ENCODE measurements around the gene PLEKHO2.
"Not testable (repeated sequence)": the region's sequence is repeated elsewhere in the genome, so short reads cannot be mapped to it uniquely, and the experiment has no call there.

Gene PLEKHO2, protein sequence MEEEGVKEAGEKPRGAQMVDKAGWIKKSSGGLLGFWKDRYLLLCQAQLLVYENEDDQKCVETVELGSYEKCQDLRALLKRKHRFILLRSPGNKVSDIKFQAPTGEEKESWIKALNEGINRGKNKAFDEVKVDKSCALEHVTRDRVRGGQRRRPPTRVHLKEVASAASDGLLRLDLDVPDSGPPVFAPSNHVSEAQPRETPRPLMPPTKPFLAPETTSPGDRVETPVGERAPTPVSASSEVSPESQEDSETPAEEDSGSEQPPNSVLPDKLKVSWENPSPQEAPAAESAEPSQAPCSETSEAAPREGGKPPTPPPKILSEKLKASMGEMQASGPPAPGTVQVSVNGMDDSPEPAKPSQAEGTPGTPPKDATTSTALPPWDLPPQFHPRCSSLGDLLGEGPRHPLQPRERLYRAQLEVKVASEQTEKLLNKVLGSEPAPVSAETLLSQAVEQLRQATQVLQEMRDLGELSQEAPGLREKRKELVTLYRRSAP

DNA sequence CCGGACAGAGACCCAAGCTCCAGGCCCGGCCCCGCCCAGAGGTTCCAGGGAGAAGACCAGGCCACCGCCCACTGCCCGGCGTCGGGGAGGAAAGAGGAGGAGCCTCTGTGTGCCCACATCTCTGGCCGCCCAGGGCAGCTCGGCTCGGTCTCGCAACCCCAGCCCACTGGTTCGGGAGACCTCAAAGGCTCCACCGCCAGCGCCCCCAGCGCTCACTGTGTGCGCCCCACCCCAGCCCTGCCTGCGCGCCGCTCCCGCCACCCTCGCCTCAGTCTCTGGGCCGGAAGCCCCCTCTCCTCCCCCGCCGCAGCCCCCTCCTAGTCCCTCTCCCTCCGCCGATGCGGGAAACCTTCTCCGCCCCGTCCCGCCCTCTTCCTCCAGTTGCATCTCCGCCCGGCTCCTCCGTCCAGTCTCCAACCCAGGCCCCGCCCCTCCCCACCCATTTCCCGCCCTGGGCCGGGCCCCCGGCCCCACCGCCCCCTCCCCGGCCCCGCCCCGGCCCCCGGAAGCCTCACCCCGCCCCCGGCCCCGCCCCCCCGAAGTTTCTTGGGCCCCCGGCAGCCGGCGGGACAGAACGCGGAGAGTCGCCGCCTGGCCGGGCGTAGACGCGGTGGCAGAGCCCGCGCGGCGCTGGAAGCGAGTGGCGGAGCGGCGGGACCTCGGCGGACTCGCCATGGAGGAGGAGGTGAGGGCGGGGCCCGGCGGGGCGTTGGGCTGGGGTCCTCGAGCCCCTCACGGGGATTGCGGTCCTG, at the start of gene PLEKHO2:
TSS of gene PLEKHO2 (plus strand) at position 572 of the 752 bp plus-strand sequence. CDS start at position 674, 102 bp downstream.
- H3K27me3 ChIP-seq (ENCODE audit: control insufficient read depth, insufficient read depth, low read length), result no peaks in the 10 kb centered on the region
- H3K36me3 ChIP-seq (ENCODE audit: control insufficient read depth, insufficient read depth, low read length), result peaks cover 3% of the 10 kb centered on the region
- H3K9ac ChIP-seq (ENCODE audit: low read depth, low read length), result peak within 1 kb of the TSS; percentile 87
- H3K4me1 ChIP-seq (ENCODE audit: control insufficient read depth, insufficient read depth, low read length), result peaks cover 21% of the 10 kb centered on the region
- no peaks in the 10 kb centered on the region for H3K9me3 ChIP-seq (ENCODE audit: control insufficient read depth, insufficient read depth, low read length)
- peak within 1 kb of the TSS; percentile 95 for H3K4me3 ChIP-seq (ENCODE audit: low read depth, low read length)

DNA sequence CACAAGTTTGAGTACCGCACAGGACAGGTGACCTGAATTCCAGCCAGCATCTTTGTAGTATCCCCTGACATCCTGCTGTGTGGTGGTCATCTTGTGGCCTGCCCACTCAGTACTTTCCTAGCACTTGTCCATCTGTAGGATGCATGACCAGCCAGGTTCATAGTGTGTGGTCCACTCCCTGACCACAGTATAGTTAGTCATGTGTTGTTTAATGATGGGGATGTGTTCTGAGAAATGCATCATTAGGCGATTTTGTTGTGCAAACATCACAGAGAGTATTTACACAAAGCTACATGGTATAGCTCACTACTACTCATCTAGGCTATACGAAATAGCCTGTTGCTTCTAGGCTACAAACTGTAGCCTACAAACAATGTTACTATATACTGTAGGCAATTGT, 49.4 kb upstream of the PLEKHO2 start:
- no peaks in the 10 kb centered on the region for H3K9me3 ChIP-seq (ENCODE audit: control insufficient read depth, insufficient read depth, low read length)
- H3K27me3 ChIP-seq (ENCODE audit: control insufficient read depth, insufficient read depth, low read length), result no peaks in the 10 kb centered on the region

DNA sequence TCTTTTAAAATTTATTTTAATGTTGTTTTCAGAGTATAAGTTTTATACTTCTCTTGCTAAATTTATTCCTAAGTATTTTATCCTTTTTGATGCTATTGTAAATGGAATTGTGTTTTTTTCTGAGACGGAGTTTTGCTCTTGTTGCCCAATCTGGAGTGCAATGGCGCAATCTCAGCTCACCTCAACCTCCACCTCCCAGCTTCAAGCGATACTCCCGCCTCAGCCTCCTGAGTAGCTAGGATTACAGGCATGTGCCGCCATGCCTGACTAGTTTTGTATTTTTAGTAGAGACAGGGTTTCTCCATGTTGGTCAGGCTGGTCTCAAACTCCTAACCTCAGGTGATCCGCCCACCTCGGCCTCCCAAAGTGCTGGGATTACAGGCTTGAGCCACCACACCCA, 46.4 kb upstream of the PLEKHO2 start:
- not testable (repeated sequence) for H3K4me1 ChIP-seq (ENCODE audit: control insufficient read depth, insufficient read depth, low read length); H3K27me3 ChIP-seq (ENCODE audit: control insufficient read depth, insufficient read depth, low read length); H3K9me3 ChIP-seq (ENCODE audit: control insufficient read depth, insufficient read depth, low read length); H3K4me3 ChIP-seq (ENCODE audit: low read depth, low read length); H3K9ac ChIP-seq (ENCODE audit: low read depth, low read length); H3K36me3 ChIP-seq (ENCODE audit: control insufficient read depth, insufficient read depth, low read length)

More for the DNA sequence above, 49.4 kb upstream of the PLEKHO2 start:
- no peaks in the 10 kb centered on the region for H3K36me3 ChIP-seq (ENCODE audit: control insufficient read depth, insufficient read depth, low read length)
- H3K4me1 ChIP-seq (ENCODE audit: control insufficient read depth, insufficient read depth, low read length), result no peaks in the 10 kb centered on the region
- H3K9ac ChIP-seq (ENCODE audit: low read depth, low read length), result no peak overlapping the region
- H3K4me3 ChIP-seq (ENCODE audit: low read depth, low read length), result no peak overlapping the region

DNA sequence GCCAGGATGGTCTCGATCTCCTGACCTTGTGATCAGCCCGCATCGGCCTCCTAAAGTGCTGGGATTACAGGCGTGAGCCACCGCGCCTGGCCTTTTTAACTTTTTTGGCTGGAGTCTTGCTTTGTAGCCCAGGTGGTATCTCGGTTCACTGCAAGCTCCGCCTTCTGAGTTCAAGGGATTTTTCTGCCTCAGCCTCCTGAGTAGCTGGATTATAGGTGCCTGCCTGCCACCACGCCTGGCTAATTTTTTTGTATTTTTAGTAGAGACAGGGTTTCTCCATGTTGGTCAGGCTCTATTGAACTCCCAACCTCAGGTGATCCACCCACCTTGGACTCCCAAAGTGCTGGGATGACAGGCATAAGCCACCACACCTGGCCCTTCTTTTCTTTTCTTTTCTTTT, 45.8 kb upstream of the PLEKHO2 start:
- not testable (repeated sequence) for H3K9me3 ChIP-seq (ENCODE audit: control insufficient read depth, insufficient read depth, low read length); H3K27me3 ChIP-seq (ENCODE audit: control insufficient read depth, insufficient read depth, low read length); H3K4me3 ChIP-seq (ENCODE audit: low read depth, low read length); H3K4me1 ChIP-seq (ENCODE audit: control insufficient read depth, insufficient read depth, low read length); H3K9ac ChIP-seq (ENCODE audit: low read depth, low read length); H3K36me3 ChIP-seq (ENCODE audit: control insufficient read depth, insufficient read depth, low read length)

DNA sequence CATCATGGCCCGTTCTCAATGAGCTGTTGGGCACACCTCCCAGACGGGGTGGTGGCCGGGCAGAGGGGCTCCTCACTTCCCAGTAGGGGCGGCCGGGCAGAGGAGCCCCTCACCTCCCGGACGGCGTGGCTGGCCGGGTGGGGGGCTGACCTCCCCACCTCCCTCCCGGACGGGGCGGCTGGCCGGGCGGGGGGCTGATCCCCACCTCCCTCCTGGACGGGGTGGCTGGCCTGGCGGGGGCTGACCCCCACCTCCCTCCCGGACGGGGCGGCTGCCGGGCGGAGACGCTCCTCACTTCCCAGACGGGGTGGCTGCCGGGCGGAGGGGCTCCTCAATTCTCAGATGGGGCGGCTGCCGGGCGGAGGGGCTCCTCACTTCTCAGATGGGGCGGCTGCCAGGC, 42.8 kb upstream of the PLEKHO2 start:
- not testable (repeated sequence) for H3K36me3 ChIP-seq (ENCODE audit: control insufficient read depth, insufficient read depth, low read length); H3K4me1 ChIP-seq (ENCODE audit: control insufficient read depth, insufficient read depth, low read length); H3K9ac ChIP-seq (ENCODE audit: low read depth, low read length); H3K27me3 ChIP-seq (ENCODE audit: control insufficient read depth, insufficient read depth, low read length); H3K9me3 ChIP-seq (ENCODE audit: control insufficient read depth, insufficient read depth, low read length); H3K4me3 ChIP-seq (ENCODE audit: low read depth, low read length)

DNA sequence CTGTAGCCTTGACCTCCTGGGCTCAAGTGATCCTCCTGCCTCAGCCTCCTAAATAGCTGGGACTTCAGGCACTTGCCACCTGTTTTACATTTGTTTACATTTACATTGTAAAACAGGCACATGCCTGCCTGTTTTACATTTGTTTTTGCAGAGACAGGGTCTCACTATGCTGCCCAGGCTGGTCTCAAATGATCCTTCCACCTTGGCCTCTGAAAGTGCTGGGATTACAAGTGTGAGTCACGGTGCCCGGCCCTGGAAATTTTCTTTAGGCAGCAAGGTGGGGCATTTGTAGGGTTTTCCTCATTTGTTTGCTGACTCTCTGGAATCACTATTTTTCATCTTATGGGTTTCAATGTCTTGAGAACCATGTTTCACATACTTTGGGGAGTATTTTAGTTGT, 41.2 kb upstream of the PLEKHO2 start:
- Histone ChIP-seq H3K9me3 (ENCODE audit: control insufficient read depth, insufficient read depth, low read length) (no peaks in the 10 kb centered on the region), H3K36me3 (ENCODE audit: control insufficient read depth, insufficient read depth, low read length) (no peaks in the 10 kb centered on the region), H3K27me3 (ENCODE audit: control insufficient read depth, insufficient read depth, low read length) (no peaks in the 10 kb centered on the region), H3K4me3 (ENCODE audit: low read depth, low read length) (no peak overlapping the region), H3K9ac (ENCODE audit: low read depth, low read length) (no peak overlapping the region), H3K4me1 (ENCODE audit: control insufficient read depth, insufficient read depth, low read length) (no peaks in the 10 kb centered on the region)

DNA sequence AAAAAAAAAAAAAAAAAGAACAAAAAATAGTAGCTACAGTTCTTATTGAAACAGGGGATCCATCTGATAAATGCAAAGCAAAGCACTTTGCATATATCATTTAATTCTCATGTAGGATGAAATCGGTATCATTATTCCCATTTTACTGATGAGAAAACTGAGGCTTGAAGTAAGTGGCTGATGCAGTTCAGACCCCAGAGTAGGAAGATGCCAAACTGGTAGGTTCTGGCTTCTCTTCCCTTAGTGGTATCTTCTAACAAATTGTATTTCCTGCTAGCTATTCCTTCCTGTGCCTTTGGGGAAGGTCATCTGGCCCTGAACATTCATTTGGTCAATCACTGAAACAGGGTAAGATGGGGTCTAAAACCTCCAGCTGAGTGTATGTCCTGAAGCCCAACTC, 38.2 kb upstream of the PLEKHO2 start:
- Histone ChIP-seq H3K27me3 (ENCODE audit: control insufficient read depth, insufficient read depth, low read length) (no peaks in the 10 kb centered on the region), H3K4me1 (ENCODE audit: control insufficient read depth, insufficient read depth, low read length) (peaks cover 14% of the 10 kb centered on the region), H3K9ac (ENCODE audit: low read depth, low read length) (no peak overlapping the region), H3K4me3 (ENCODE audit: low read depth, low read length) (no peak overlapping the region), H3K36me3 (ENCODE audit: control insufficient read depth, insufficient read depth, low read length) (no peaks in the 10 kb centered on the region), H3K9me3 (ENCODE audit: control insufficient read depth, insufficient read depth, low read length) (no peaks in the 10 kb centered on the region)

DNA sequence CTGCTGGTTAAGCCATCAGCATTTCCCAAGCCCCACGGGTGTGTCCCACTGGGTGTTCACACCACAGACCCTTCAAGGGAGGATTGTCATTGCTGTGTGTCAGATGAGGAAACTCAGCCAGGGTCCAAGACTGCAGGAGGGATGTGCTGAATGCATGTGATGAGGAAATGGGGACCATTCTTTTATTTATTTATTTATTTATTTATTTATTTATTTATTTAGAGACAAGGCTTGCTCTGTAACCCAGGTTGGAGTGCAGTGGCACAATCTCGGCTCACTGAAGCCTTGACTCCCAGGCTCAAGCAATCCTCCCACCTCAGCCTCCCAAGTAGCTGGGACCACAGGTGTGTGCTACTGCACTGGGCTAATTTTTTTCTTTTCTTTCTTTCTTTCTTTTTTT, 37.1 kb upstream of the PLEKHO2 start:
- peaks cover 21% of the 10 kb centered on the region for H3K4me1 ChIP-seq (ENCODE audit: control insufficient read depth, insufficient read depth, low read length)
- no peaks in the 10 kb centered on the region for H3K27me3 ChIP-seq (ENCODE audit: control insufficient read depth, insufficient read depth, low read length)
- H3K9ac ChIP-seq (ENCODE audit: low read depth, low read length), result no peak overlapping the region
- H3K9me3 ChIP-seq (ENCODE audit: control insufficient read depth, insufficient read depth, low read length), result no peaks in the 10 kb centered on the region
- H3K4me3 ChIP-seq (ENCODE audit: low read depth, low read length), result no peak overlapping the region
- no peaks in the 10 kb centered on the region for H3K36me3 ChIP-seq (ENCODE audit: control insufficient read depth, insufficient read depth, low read length)

DNA sequence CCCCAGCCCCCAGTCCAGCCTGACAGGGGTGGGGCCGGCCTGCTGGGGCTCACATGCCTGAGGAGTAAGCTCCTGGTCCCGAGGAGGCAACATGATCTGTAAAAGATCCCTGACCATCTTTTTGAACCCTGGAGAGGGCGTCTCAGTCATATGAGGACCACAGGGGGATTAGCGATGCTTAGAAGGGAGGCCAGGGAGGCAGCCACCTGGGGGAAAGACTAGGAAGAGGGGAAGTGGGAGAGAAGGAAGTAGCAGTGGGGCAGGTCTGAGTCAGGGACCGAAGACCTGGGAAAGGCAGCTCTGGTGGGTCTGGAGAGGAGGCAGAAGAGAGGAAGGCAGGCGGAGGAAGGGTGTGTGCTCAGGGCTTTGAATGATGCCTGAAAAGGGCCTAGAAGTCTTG, 35.2 kb upstream of the PLEKHO2 start:
- peaks cover 37% of the 10 kb centered on the region for H3K4me1 ChIP-seq (ENCODE audit: control insufficient read depth, insufficient read depth, low read length)
- H3K36me3 ChIP-seq (ENCODE audit: control insufficient read depth, insufficient read depth, low read length), result no peaks in the 10 kb centered on the region
- H3K9ac ChIP-seq (ENCODE audit: low read depth, low read length), result peak overlapping the region; percentile 79
- peak overlapping the region; percentile 43 for H3K4me3 ChIP-seq (ENCODE audit: low read depth, low read length)
- H3K27me3 ChIP-seq (ENCODE audit: control insufficient read depth, insufficient read depth, low read length), result no peaks in the 10 kb centered on the region
- H3K9me3 ChIP-seq (ENCODE audit: control insufficient read depth, insufficient read depth, low read length), result no peaks in the 10 kb centered on the region

DNA sequence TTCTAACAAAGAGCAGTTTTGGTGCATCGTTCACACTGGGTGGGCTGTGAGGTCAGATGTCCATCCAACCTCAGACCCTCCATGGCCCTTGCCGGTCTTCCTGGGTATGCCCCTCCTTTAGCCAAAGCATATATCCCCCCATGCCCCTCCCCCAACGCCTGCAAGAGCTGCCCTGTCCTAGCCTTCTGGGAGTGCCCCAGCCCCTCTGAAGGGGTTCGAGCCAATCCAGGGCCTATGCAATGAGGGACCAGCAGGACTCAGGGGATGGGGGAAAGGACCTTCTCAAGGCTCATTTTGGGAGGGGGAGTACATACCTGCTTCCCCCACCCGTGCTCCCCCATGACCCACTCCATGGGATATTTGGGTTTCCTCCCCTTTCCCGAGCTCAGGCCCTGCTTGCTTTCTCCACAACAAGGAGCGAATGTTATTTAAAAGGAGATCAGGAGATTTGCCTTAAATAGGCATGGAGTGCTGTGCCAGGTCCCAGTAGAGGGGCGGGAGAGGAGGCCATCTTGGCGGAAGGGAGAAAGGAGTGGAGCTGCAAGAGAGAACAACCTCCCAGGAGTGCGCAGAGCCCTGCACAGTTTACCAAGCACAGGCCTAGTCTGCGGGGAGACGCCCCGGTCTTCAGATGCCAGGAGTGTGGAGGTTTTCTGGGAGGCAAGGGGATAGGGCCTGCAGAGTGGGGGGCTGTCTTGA, 34.5 kb upstream of the PLEKHO2 start:
- peaks cover 40% of the 10 kb centered on the region for H3K4me1 ChIP-seq (ENCODE audit: control insufficient read depth, insufficient read depth, low read length)
- peak overlapping the region; percentile 79 for H3K9ac ChIP-seq (ENCODE audit: low read depth, low read length)
- no peaks in the 10 kb centered on the region for H3K9me3 ChIP-seq (ENCODE audit: control insufficient read depth, insufficient read depth, low read length)
- H3K27me3 ChIP-seq (ENCODE audit: control insufficient read depth, insufficient read depth, low read length), result no peaks in the 10 kb centered on the region
- no peaks in the 10 kb centered on the region for H3K36me3 ChIP-seq (ENCODE audit: control insufficient read depth, insufficient read depth, low read length)
- H3K4me3 ChIP-seq (ENCODE audit: low read depth, low read length), result peak overlapping the region; percentile 43

DNA sequence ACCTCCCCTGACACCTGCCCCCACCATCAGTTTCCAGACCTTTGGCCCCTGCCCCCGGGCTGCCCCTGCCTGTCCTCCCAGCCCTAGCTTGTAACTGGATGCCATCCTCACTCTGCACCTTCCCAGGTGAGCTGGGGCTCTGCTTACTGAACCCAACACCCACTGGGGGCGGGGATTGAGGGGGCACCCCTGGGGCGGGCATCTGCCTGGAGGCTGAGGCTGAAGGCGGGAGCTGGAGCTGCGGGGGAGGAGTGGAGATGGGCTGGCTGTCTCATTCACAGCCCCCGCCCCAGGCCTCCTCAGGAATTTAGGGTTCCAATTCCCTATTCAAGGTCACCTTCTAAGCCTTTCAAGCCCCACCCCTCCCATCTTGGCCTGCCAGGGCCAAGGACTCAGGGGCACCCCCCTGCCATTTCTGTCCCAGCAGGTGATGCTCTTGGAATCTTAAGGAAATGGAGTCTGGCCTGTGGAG, 33.9 kb upstream of the PLEKHO2 start:
- Histone ChIP-seq H3K9me3 (ENCODE audit: control insufficient read depth, insufficient read depth, low read length) (no peaks in the 10 kb centered on the region), H3K27me3 (ENCODE audit: control insufficient read depth, insufficient read depth, low read length) (no peaks in the 10 kb centered on the region), H3K4me3 (ENCODE audit: low read depth, low read length) (peak overlapping the region; percentile 53), H3K4me1 (ENCODE audit: control insufficient read depth, insufficient read depth, low read length) (peaks cover 42% of the 10 kb centered on the region), H3K36me3 (ENCODE audit: control insufficient read depth, insufficient read depth, low read length) (no peaks in the 10 kb centered on the region), H3K9ac (ENCODE audit: low read depth, low read length) (peak overlapping the region; percentile 87)
